ENCODE results near the gene SARS1. TPM values are rescaled to one million over a fixed set of nuclear protein-coding genes. Genes with fewer than 3 reads are reported as not detected.

Gene SARS1
- total and polyA plus RNA-seq, 2 donors (not counting 1 experiment from before 2014, with no cell fraction given), result 237 to 437 TPM

GRCh38 chr1:109197158-109198042 lies 16.3 kb upstream of the SARS1 start:
- Histone ChIP-seq H3K27me3 (ENCODE audit: control insufficient read depth, insufficient read depth, low read length) (no peaks in the 10 kb centered on the region), H3K27ac (ENCODE audit: insufficient read depth, low read length) (peak overlapping the region; percentile 61), H2AFZ (ENCODE audit: low read length) (no peak overlapping the region), H3K9me3 (ENCODE audit: control insufficient read depth, insufficient read depth, low read depth, low read length) (no peaks in the 10 kb centered on the region), H4K20me1 (ENCODE audit: control insufficient read depth, extremely low read depth, insufficient read depth, low read length) (no peaks in the 10 kb centered on the region), H3K4me3 (replicated peaks in 1 of 4; ENCODE audit: control extremely low read depth in 1 of 4, insufficient read depth in 1 of 4, low read depth in 3 of 4, low read length in 4 of 4) (no peak overlapping the region), H3K4me2 (ENCODE audit: extremely low read depth, insufficient read depth, low read length) (peak overlapping the region; percentile 55), H3K9ac (ENCODE audit: insufficient read depth, low read length) (no peak overlapping the region), H3K79me2 (ENCODE audit: control insufficient read depth, insufficient read depth, low read length) (no peaks in the 10 kb centered on the region), H3K36me3 (ENCODE audit: control insufficient read depth, insufficient read depth, low read length) (no peaks in the 10 kb centered on the region), H3K4me1 (ENCODE audit: control insufficient read depth, extremely low read depth, insufficient read depth, low read length) (peaks cover 20% of the 10 kb centered on the region)
- DNase-seq (ENCODE audit: low read depth in 2 of 2), result peak; percentile 97 to 100
- TF ChIP-seq EZH2 (IDR thresholded peaks at IDR 0.05; ENCODE audit: low read length, missing control alignments) (no peak), CTCF (conservative IDR thresholded peaks at IDR 0.05 in 1 of 2, IDR thresholded peaks at IDR 0.05 in 1 of 2; ENCODE audit: low read depth in 1 of 2, low read length in 2 of 2) (no peak)

- Histone ChIP-seq H3K9me3 (ENCODE audit: control insufficient read depth, insufficient read depth, low read depth, low read length) (no peaks in the 10 kb centered on the region), H3K79me2 (ENCODE audit: control insufficient read depth, insufficient read depth, low read length) (no peaks in the 10 kb centered on the region), H3K27ac (ENCODE audit: insufficient read depth, low read length) (peak overlapping the region; percentile 61), H3K4me1 (ENCODE audit: control insufficient read depth, extremely low read depth, insufficient read depth, low read length) (peaks cover 20% of the 10 kb centered on the region), H2AFZ (ENCODE audit: low read length) (no peak overlapping the region), H3K4me2 (ENCODE audit: extremely low read depth, insufficient read depth, low read length) (peak overlapping the region; percentile 55), H3K27me3 (ENCODE audit: control insufficient read depth, insufficient read depth, low read length) (no peaks in the 10 kb centered on the region), H3K36me3 (ENCODE audit: control insufficient read depth, insufficient read depth, low read length) (no peaks in the 10 kb centered on the region), H3K4me3 (replicated peaks in 1 of 4; ENCODE audit: control extremely low read depth in 1 of 4, insufficient read depth in 1 of 4, low read depth in 3 of 4, low read length in 4 of 4) (no peak overlapping the region), H4K20me1 (ENCODE audit: control insufficient read depth, extremely low read depth, insufficient read depth, low read length) (no peaks in the 10 kb centered on the region), H3K9ac (ENCODE audit: insufficient read depth, low read length) (no peak overlapping the region)
- TF ChIP-seq CTCF (conservative IDR thresholded peaks at IDR 0.05 in 1 of 2, IDR thresholded peaks at IDR 0.05 in 1 of 2; ENCODE audit: low read depth in 1 of 2, low read length in 2 of 2) (no peak), EZH2 (IDR thresholded peaks at IDR 0.05; ENCODE audit: low read length, missing control alignments) (no peak)
- peak; percentile 91 to 92 for DNase-seq (ENCODE audit: low read depth in 2 of 2)
These were observed 15.5 kb upstream of the SARS1 start for GRCh38 chr1:109198043-109198695.

GRCh38 chr1:109198745-109199144 lies 15.0 kb upstream of the SARS1 start:
- DNase-seq (ENCODE audit: low read depth in 2 of 2), result peak in 1 of 2 donors; percentile 88
- H2AFZ ChIP-seq (ENCODE audit: low read length), result no peak overlapping the region
- no peak overlapping the region for H3K4me3 ChIP-seq (replicated peaks in 1 of 4; ENCODE audit: control extremely low read depth in 1 of 4, insufficient read depth in 1 of 4, low read depth in 3 of 4, low read length in 4 of 4)
- peaks cover 20% of the 10 kb centered on the region for H3K4me1 ChIP-seq (ENCODE audit: control insufficient read depth, extremely low read depth, insufficient read depth, low read length)
- H3K27me3 ChIP-seq (ENCODE audit: control insufficient read depth, insufficient read depth, low read length), result no peaks in the 10 kb centered on the region
- H3K9ac ChIP-seq (ENCODE audit: insufficient read depth, low read length), result no peak overlapping the region
- no peaks in the 10 kb centered on the region for H3K9me3 ChIP-seq (ENCODE audit: control insufficient read depth, insufficient read depth, low read depth, low read length)
- no peaks in the 10 kb centered on the region for H3K79me2 ChIP-seq (ENCODE audit: control insufficient read depth, insufficient read depth, low read length)
- H4K20me1 ChIP-seq (ENCODE audit: control insufficient read depth, extremely low read depth, insufficient read depth, low read length), result no peaks in the 10 kb centered on the region
- no peak for TF ChIP-seq CTCF (conservative IDR thresholded peaks at IDR 0.05 in 1 of 2, IDR thresholded peaks at IDR 0.05 in 1 of 2; ENCODE audit: low read depth in 1 of 2, low read length in 2 of 2)
- TF ChIP-seq EZH2 (IDR thresholded peaks at IDR 0.05; ENCODE audit: low read length, missing control alignments), result no peak
- H3K36me3 ChIP-seq (ENCODE audit: control insufficient read depth, insufficient read depth, low read length), result no peaks in the 10 kb centered on the region
- H3K27ac ChIP-seq (ENCODE audit: insufficient read depth, low read length), result no peak overlapping the region
- H3K4me2 ChIP-seq (ENCODE audit: extremely low read depth, insufficient read depth, low read length), result peak overlapping the region; percentile 30
